A549 (cell line): ENCODE results near the gene LIN37. TPM values are rescaled to one million over a fixed set of nuclear protein-coding genes. Genes with fewer than 3 reads are reported as not detected.

Source experiments
- ATAC-seq, 2 experiments: fragments of 200-7000 bp in 1 of 2; fragments of >200 bp in 1 of 2; cut with Nextera tagmentation in 1 of 2; cut with Tn5 transposase in 1 of 2; 3 replicates each; pipeline versions ENCODE4 v1.8.0 to v1.9.1; 2018 to 2020; ENCODE audit warnings: mild to moderate bottlenecking in 1 of 2, moderate library complexity in 1 of 2
- CTCF ChIA-PET: fragments of 300-600 bp; sonication (Branson Sonifier 250); formaldehyde crosslinking; extraction: SDS; loops from one replicate; lab custom pipeline; 2021; ENCODE audit warnings: antibody characterized with exemption, inconsistent platforms; lab: Yijun Ruan, JAX
- POLR2A ChIA-PET: fragments of 350-600 bp; formaldehyde crosslinking; extraction: SDS; loops from one replicate; lab custom pipeline; 2021; ENCODE audit warnings: antibody characterized with exemption, inconsistent platforms; lab: Yijun Ruan, JAX
- DNase-seq, 2 experiments: peaks; one replicate each; pipeline versions ENCODE4 v3.0.0 to v3.0.0-alpha.2; 2011 to 2016; ENCODE audit warnings: low read depth in 1 of 2, low spot score in 1 of 2
- FAIRE-seq: peaks from 2 replicates; lab custom pipeline; 2011; peaks lifted over from hg19 to GRCh38; lab: Jason Lieb, UNC
- H3K27ac ChIP-seq, 2 experiments: fragments of >200 bp; sonication (Bioruptor Twin); formaldehyde crosslinking; 3 replicates each; pipeline ENCODE4 v1.5.1; 2016 to 2017
- H3K4me1 ChIP-seq: fragments of >200 bp; sonication (Bioruptor Twin); formaldehyde crosslinking; 3 replicates; pipeline ENCODE4 v1.6.1; 2016
- H3K4me2 ChIP-seq: fragments of >200 bp; sonication (Bioruptor Twin); formaldehyde crosslinking; 3 replicates; pipeline ENCODE4 v1.6.1; 2016
- H3K4me3 ChIP-seq: fragments of >200 bp; sonication (Bioruptor Twin); formaldehyde crosslinking; 3 replicates; pipeline ENCODE4 v1.5.1; 2016
- H3K9me3 ChIP-seq: fragments of >200 bp; sonication (Bioruptor Twin); formaldehyde crosslinking; 3 replicates; pipeline ENCODE4 v1.6.1; 2016
- BHLHE40 ChIP-seq: IDR thresholded peaks from 2 replicates; pipeline ENCODE4 v1.6.1; 2012; ENCODE audit warnings: low read depth, low read length, inconsistent platforms
- CBX2 ChIP-seq: fragments of 200-600 bp; sonication (generic); IDR thresholded peaks from 2 replicates; pipeline ENCODE4 v1.6.1; 2016; ENCODE audit warnings: low read depth, mild to moderate bottlenecking, borderline replicate concordance
- CBX8 ChIP-seq: fragments of 200-600 bp; sonication (generic); IDR thresholded peaks from 2 replicates; pipeline ENCODE4 v1.6.1; 2016
- CEBPB ChIP-seq, 2 experiments: fragments of >200 bp in 1 of 2; sonication (Bioruptor Twin) in 1 of 2; formaldehyde crosslinking in 1 of 2; IDR thresholded peaks; 2 replicates each; pipeline ENCODE4 v1.6.1; 2012 to 2016
- CHD4 ChIP-seq: fragments of 200-600 bp; sonication (generic); IDR thresholded peaks from 2 replicates; pipeline ENCODE4 v1.6.1; 2016; ENCODE audit warnings: antibody characterized with exemption, mild to moderate bottlenecking, borderline replicate concordance
- EHF ChIP-seq: fragments of 250-450 bp; sonication (Bioruptor Pico); IDR thresholded peaks from 2 replicates; pipeline ENCODE4 v1.5.0; 2020; ENCODE audit warnings: mild to moderate bottlenecking
- EP300 ChIP-seq, 2 experiments: fragments of >200 bp; sonication (Bioruptor Twin); formaldehyde crosslinking; IDR thresholded peaks; 2 replicates in 1 of 2; 3 replicates in 1 of 2; pipeline ENCODE4 v1.6.1; 2016 to 2017
- FOSL2 ChIP-seq, 2 experiments: fragments of 450-650 bp in 1 of 2; fragments of >200 bp in 1 of 2; sonication (Bioruptor Twin) in 1 of 2; formaldehyde crosslinking; IDR thresholded peaks; 2 replicates each; pipeline versions ENCODE4 v1.5.0 to v1.6.1; 2016 to 2020; ENCODE audit warnings: mild to moderate bottlenecking in 1 of 2, moderate library complexity in 1 of 2
- FOXS1 ChIP-seq: fragments of 250-450 bp; sonication (Bioruptor Pico); IDR thresholded peaks from 2 replicates; pipeline ENCODE4 v1.5.0; 2020; ENCODE audit warnings: mild to moderate bottlenecking, moderate library complexity
- GATA3 ChIP-seq: IDR thresholded peaks from 2 replicates; pipeline ENCODE4 v1.6.1; 2012; ENCODE audit warnings: borderline replicate concordance
- HDAC2 ChIP-seq: fragments of 200-600 bp; sonication (generic); IDR thresholded peaks from 2 replicates; pipeline ENCODE4 v1.6.1; 2016
- HOXB13 ChIP-seq: fragments of 250-450 bp; sonication (Bioruptor Pico); IDR thresholded peaks from 2 replicates; pipeline ENCODE4 v1.5.0; 2020; ENCODE audit warnings: low read depth, mild to moderate bottlenecking, moderate library complexity
- KDM1A ChIP-seq: fragments of 200-600 bp; sonication (generic); IDR thresholded peaks from 2 replicates; pipeline ENCODE4 v1.6.1; 2016; ENCODE audit warnings: low read depth, mild to moderate bottlenecking
- MAFK ChIP-seq: fragments of 450-650 bp; IDR thresholded peaks from 2 replicates; pipeline ENCODE4 v1.6.1; 2014; ENCODE audit not compliant: partially characterized antibody
- MAX ChIP-seq: IDR thresholded peaks from 2 replicates; pipeline ENCODE4 v1.6.1; 2012
- MYC ChIP-seq: IDR thresholded peaks from 2 replicates; pipeline ENCODE4 v1.6.1; 2012; ENCODE audit warnings: mild to moderate bottlenecking, inconsistent platforms, low read length, improper control_type of control experiment, borderline replicate concordance
- NFE2L2 ChIP-seq: fragments of 150-350 bp; conservative IDR thresholded peaks from 2 replicates; pipeline ENCODE4 v1.6.1; 2014; ENCODE audit warnings: low read length
- NPAS2 ChIP-seq: fragments of 250-450 bp; sonication (Bioruptor Pico); IDR thresholded peaks from 2 replicates; pipeline ENCODE4 v1.8.0; 2022; ENCODE audit warnings: mild to moderate bottlenecking, moderate library complexity, borderline replicate concordance
- RAD21 ChIP-seq, 2 experiments: fragments of >200 bp in 1 of 2; sonication (Bioruptor Twin) in 1 of 2; formaldehyde crosslinking in 1 of 2; IDR thresholded peaks in 1 of 2; conservative IDR thresholded peaks in 1 of 2; 2 replicates in 1 of 2; 3 replicates in 1 of 2; pipeline ENCODE4 v1.6.1; 2012 to 2018; ENCODE audit warnings: inconsistent platforms in 1 of 2
- REST ChIP-seq: fragments of 200-600 bp; sonication (generic); IDR thresholded peaks from 2 replicates; pipeline ENCODE4 v1.6.1; 2016; ENCODE audit warnings: antibody characterized with exemption, mild to moderate bottlenecking, moderate library complexity
- RFX5 ChIP-seq: fragments of 450-650 bp; IDR thresholded peaks from 2 replicates; pipeline ENCODE4 v1.7.1; 2014; ENCODE audit warnings: antibody characterized with exemption, mild to moderate bottlenecking, moderate library complexity
- SMC3 ChIP-seq: fragments of >200 bp; sonication (Bioruptor Twin); formaldehyde crosslinking; IDR thresholded peaks from 3 replicates; pipeline ENCODE4 v1.6.1; 2018; ENCODE audit warnings: inconsistent platforms
- TFCP2L1 ChIP-seq: fragments of 250-450 bp; sonication (Bioruptor Pico); IDR thresholded peaks from 2 replicates; pipeline ENCODE4 v1.5.0; 2021; ENCODE audit warnings: mild to moderate bottlenecking
- TP53 ChIP-seq: fragments of 250-450 bp; sonication (Bioruptor Pico); IDR thresholded peaks from 2 replicates; pipeline ENCODE4 v1.5.0; 2021; ENCODE audit warnings: mild to moderate bottlenecking, moderate library complexity
- USF2 ChIP-seq: fragments of 450-650 bp; IDR thresholded peaks from 2 replicates; pipeline ENCODE4 v1.6.1; 2014; ENCODE audit warnings: antibody characterized with exemption
- ZFP36 ChIP-seq: fragments of 450-650 bp; IDR thresholded peaks from 2 replicates; pipeline ENCODE4 v1.6.1; 2014; ENCODE audit warnings: borderline replicate concordance; ENCODE audit not compliant: partially characterized antibody
- ZNF302 ChIP-seq: fragments of 250-450 bp; sonication (Bioruptor Pico); IDR thresholded peaks from 2 replicates; pipeline ENCODE4 v1.9.0; 2021; ENCODE audit warnings: inconsistent platforms, mild to moderate bottlenecking, moderate library complexity
- ZSCAN20 ChIP-seq: fragments of 250-450 bp; sonication (Bioruptor Pico); IDR thresholded peaks from 2 replicates; pipeline ENCODE4 v1.8.0; 2022; ENCODE audit warnings: mild to moderate bottlenecking, moderate library complexity
- WGBS: methylation state at CpG from one replicate; pipeline ENCODE4 v1.1.6; 2017; ENCODE audit errors: missing lambda C conversion rate; 5-methylcytosine and 5-hydroxymethylcytosine counted together
- polyA plus RNA-seq, 4 experiments: library from polyadenylated mRNA; depleted of rRNA in 3 of 4; stranded (reverse); fragments of >200 nt; fragmentation: RNase III in 1 of 4; extraction: RNeasy Plus Mini Kit Qiagen cat#74134 plus additional on column Dnase treatment in 1 of 4; gene quantifications; 2 replicates in 3 of 4; 3 replicates in 1 of 4; pipeline ENCODE4 v1.2.3, GENCODE V29; 2011 to 2017

Gene LIN37
- polyA plus RNA-seq, 2 of the 4 experiments (the other 2 are of a cell fraction): 8.1 to 23.1 TPM

GRCh38 chr19:35754370-35755130, 6.2 kb downstream of the LIN37 start:
- no peak overlapping the region for H3K4me2 ChIP-seq
- FAIRE-seq: no peak
- peaks cover 17% of the 10 kb centered on the region for H3K4me1 ChIP-seq
- no peak for ATAC-seq
- H3K9me3 ChIP-seq: no peaks in the 10 kb centered on the region
- DNase-seq: no peak
- ChIA-PET CTCF (interaction anchor here (1.5 kb wide), 1 partner anchor 8 kb away, joined by 3 read pairs; no protein-coding TSS in a partner anchor), POLR2A (no interaction called here)
- H3K27ac ChIP-seq: no peak overlapping the region
- H3K4me3 ChIP-seq: no peak overlapping the region
- WGBS: 85% methylated on average over 13 of the region's 13 CpGs
- no peak for TF ChIP-seq TP53 (CRISPR knock-in tag)
- TF ChIP-seq ZSCAN20: no peak
- TF ChIP-seq MAX: no peak
- TF ChIP-seq NFE2L2: no peak
- no peak for TF ChIP-seq HOXB13 (CRISPR knock-in tag)
- no peak for TF ChIP-seq CBX2
- TF ChIP-seq EP300 (IDR thresholded peaks at IDR 0.05): no peak
- TF ChIP-seq KDM1A: no peak
- TF ChIP-seq RAD21 (conservative IDR thresholded peaks at IDR 0.05 in 1 of 2, IDR thresholded peaks at IDR 0.05 in 1 of 2): no peak
- no peak for TF ChIP-seq CHD4
- no peak for TF ChIP-seq BHLHE40
- TF ChIP-seq MAFK: no peak
- no peak for TF ChIP-seq SMC3
- TF ChIP-seq GATA3: no peak
- TF ChIP-seq HDAC2: no peak
- no peak for TF ChIP-seq ZFP36
- no peak for TF ChIP-seq REST
- TF ChIP-seq MYC: no peak
- no peak for TF ChIP-seq TFCP2L1 (CRISPR knock-in tag)
- TF ChIP-seq, all 56 proteins: peak for 0

GRCh38 chr19:35755131-35755549, 6.8 kb downstream of the LIN37 start:
- WGBS: 90% methylated on average over 17 of the region's 17 CpGs
- FAIRE-seq: no peak
- Histone ChIP-seq H3K4me1 (peaks cover 20% of the 10 kb centered on the region), H3K27ac (no peak overlapping the region), H3K4me2 (no peak overlapping the region), H3K4me3 (no peak overlapping the region), H3K9me3 (no peaks in the 10 kb centered on the region)
- ATAC-seq: no peak
- ChIA-PET POLR2A (no interaction called here), CTCF (interaction anchor here (1.1 to 1.3 kb wide), 2 partner anchors 39 to 176 kb away, joined by 3 to 4 read pairs; no protein-coding TSS in a partner anchor)
- no peak for DNase-seq
- TF ChIP-seq CEBPB (IDR thresholded peaks at IDR 0.05) (no peak), HOXB13 (CRISPR knock-in tag) (no peak), KDM1A (no peak), BHLHE40 (no peak), TP53 (CRISPR knock-in tag) (no peak), NPAS2 (CRISPR knock-in tag) (no peak), CBX8 (no peak), FOXS1 (CRISPR knock-in tag) (no peak), RFX5 (no peak), ZNF302 (no peak), ZSCAN20 (no peak), MAFK (no peak), FOSL2 (IDR thresholded peaks at IDR 0.05) (no peak), FOSL2 (CRISPR knock-in tag; IDR thresholded peaks at IDR 0.05) (no peak), USF2 (no peak), EHF (CRISPR knock-in tag) (no peak)
